Cardiac septum (tissue), 1 donor: ENCODE data around the gene EIF2B4. TPM values are rescaled to one million over a fixed set of nuclear protein-coding genes. Genes with fewer than 3 reads are reported as not detected.

Experiments
- DNase-seq: peaks from one replicate; pipeline ENCODE4 v3.0.0-alpha.2; 2020; ENCODE audit warnings: low spot score
- intact Hi-C: fragments of 100-400 bp; cut with DNase I; formaldehyde crosslinking; loops from one replicate; pipeline ENCODE4 v1.14.0; 2022
- total RNA-seq: library from RNA; stranded (reverse); fragmentation: NEBNext Ultra II Directional; extraction: Animal tissue kit (Norgen Biotek cat#: 25700); gene quantifications from one replicate; pipeline ENCODE4 v1.2.1, GENCODE V29; 2021
- donor health status: DM: no; HTN: no; CAD: no.

The EIF2B4 gene
- total RNA-seq, 1 donor from 2014 or later: 34.9 TPM

DNA sequence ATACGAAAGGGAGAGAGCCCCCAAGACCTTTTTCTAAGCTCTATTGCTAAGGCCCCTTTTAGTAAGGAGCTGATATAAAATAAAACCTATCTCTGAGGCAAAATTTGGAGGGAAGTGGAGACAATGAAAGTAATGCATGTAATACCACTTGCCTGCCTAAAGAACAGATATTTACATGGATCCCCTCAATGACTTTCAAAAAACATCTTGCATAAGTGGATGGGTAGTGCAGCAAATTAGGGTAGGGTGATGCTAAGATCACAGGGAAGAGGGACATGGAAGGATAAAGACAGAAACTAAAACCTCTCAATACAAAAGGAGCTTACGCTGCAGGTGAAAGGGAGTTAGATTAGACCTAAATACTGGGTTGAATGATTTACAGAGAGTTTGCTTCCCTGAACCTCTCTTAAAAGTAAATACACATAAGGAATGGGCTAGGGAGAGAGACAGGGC is 9.3 kb upstream of the EIF2B4 start:
- no peak for DNase-seq
- intact Hi-C loops: no loop called here

DNA sequence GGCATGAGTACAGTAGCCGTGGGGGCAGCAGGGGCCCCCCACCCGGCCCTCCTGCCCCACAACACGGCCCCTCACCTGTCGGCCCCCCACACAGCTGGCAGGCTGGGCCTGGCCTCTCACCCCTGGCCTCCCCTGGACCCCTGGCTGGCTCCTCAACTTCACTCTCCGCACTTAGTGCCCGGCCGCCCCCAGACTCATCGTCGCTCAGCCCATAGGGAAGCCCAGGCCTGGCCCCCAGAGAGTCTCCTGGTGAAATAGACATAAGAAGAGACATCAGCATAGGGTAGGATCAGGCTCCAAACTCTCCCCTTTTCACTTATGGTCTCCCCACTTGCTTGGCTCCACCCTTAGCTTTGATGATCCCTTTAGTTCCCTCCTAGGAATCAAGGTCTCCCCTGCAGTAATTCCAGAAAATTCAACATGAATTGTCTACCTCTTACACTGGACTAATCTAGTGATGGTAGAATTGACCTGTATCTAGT is 8.7 kb upstream of the EIF2B4 start:
- intact Hi-C loops: no loop called here
- DNase-seq: no peak

DNA sequence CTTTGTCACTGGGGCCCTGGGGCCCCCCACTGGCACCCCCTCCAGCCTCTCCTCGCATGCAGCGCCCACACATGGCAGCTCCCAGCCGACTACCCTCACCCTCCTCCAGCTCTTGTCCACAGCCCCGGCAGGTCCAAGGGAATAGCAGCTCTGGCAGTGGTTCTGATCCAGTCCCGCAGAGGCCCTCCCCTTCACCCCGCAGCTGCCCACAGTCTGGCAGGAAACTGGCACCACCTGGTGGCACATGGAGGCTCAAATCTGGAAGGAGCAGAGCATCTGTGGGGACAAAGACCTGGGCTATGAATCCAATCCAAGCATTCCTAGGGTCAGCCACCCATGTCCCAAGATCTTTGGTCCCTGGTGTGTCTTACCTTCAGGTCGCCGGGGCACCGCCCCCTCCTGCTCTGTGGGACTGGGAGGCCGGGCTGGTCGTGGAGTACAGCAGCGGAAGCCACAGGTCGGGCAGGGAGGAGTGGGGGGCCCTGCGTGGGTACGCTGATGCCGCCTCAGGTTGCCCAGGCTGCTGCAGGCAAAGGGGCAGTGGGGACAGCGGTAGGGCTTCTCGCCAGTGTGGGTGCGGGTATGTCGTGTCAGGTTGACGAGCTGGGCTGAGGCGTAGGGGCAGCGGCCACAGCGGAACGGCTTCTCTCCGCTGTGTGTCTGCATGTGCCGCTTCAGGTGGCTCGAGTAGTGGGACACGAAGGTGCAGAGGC is 8.1 kb upstream of the EIF2B4 start:
- intact Hi-C loops: no loop called here
- no peak for DNase-seq

DNA sequence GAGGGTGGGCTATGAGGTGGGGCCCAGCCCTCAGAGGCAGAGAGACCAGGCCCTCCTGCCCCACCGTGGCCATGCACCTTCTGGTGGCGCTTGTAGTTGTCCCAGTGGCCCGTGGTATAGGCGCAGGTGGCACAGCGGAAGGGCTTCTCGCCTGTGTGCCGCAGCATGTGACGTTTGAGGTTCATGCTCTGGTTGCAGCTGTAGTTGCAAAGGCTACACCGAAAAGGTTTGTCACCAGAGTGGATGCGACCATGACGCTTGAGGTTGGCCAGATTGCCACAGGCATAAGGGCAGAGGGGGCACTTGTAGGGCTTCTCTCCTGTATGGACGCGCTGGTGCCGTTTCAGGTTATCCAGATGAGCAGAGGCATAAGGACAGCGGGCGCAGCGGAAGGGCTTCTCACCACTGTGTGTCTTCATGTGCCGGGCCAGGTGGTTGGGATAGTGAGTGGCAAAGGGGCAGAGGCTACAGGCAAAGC is 7.5 kb upstream of the EIF2B4 start:
- intact Hi-C loops: no loop called here
- no peak for DNase-seq

DNA sequence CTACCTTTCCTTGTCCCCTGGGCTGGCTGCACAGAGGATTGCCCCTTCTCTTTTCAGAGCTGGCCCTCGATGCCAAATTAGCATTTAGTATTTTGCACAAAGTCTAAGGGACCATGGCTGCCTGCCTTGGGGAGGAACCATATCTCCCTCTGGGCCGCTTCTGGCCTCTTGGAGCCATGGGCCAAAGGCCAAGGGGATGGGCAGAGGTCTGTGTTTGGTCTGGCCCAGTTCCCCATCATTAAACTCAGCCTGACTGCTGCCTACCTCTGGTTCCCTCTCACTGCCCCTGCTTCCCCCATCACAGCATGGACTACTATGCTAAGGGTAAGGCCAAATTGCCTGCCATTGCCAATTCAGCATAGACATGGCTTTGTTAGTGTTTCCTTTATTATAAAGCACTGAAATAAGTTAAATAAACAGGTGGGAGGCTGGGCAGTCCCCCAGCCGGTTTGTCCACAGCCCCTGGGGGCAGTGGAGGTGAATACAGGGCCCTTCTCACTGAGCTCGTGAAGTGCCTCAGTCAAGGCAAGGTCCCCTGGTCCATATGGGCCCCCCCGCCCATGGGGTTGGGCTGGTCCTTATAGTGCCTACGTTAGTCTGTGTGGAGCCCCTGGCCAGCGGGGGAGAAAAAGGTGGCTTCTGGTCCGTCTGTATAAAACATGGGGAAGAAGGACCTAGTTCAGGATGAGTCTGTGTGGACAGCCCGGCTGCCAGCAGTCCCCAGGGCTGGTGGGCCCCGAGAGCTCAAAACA is 6.9 kb upstream of the EIF2B4 start:
- DNase-seq: no peak
- intact Hi-C loops: no loop called here

DNA sequence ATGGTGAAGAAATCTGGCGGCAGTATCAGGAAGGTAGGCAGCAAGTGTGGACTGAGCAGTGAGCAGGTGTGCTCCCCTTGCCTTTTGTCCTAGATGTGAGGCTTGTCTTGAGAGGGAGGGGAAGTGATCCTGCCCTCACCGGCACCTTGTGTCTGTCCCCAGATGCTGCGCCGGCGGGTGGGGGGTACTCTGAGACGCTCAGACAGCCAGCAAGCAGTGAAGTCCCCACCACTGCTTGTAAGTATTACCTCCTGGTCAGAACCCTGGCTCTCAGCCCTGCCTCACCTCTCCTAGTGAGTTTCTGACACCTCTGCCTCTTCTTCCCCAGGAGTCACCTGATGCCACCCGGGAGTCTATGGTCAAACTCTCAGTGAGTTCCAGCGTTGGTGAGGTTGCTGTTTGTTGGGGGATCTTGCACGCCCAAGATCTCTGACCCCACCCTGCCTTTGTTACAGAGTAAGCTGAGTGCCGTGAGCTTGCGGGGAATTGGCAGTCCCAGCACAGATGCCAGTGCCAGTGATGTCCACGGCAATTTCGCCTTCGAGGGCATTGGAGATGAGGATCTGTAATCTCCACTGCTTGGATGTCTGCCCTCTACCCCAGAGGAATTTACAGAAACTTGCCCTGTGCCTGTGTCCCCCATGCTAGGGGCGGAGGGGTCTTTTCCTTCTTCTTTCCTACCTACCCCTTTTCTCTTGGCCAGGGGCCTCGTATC is 6.2 kb upstream of the EIF2B4 start:
- DNase-seq: no peak
- intact Hi-C loops: no loop called here

DNA sequence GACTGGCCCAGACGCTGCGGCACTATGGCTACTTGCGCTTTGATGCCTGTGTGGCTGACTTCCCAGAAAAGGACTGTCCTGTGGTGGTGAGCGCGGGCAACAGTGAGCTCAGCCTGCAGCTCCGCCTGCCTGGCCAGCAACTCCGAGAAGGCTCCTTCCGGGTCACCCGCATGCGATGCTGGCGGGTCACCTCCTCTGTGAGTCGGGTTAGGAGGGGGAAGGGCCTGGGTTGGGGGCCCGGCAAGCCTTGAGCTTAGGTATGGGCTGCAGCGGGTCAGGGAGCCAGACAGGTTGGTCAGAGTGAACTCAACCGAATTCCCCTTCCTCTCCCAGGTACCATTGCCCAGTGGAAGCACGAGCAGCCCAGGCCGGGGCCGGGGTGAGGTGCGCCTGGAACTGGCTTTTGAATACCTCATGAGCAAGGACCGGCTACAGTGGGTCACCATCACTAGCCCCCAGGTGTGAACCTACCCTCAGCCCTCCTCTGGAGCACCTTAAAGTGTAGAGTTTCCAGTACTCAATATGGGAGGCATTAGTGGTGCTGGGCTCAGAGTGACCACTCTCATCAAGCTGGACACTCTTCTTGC is 5.5 kb upstream of the EIF2B4 start:
- intact Hi-C loops: no loop called here
- DNase-seq: no peak

DNA sequence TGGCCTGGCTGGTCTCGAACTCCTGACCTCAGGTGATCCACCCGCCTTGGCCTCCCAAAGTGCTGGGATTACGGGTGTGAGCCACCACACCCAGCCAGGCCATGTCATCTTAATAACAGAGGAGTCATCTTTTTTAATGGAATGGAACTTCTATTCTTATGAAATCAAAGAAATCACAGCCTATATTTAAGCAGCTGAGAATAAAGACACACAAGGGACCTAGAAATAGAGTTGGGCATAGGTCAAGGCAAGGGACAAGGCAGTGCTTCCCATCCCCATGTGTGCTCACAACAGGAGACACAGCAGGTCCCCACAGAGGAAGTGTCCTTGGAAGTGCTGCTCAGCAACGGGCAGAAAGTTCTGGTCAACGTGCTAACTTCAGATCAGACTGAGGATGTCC is 3.4 kb upstream of the EIF2B4 start:
- intact Hi-C loops: no loop called here
- DNase-seq: no peak

DNA sequence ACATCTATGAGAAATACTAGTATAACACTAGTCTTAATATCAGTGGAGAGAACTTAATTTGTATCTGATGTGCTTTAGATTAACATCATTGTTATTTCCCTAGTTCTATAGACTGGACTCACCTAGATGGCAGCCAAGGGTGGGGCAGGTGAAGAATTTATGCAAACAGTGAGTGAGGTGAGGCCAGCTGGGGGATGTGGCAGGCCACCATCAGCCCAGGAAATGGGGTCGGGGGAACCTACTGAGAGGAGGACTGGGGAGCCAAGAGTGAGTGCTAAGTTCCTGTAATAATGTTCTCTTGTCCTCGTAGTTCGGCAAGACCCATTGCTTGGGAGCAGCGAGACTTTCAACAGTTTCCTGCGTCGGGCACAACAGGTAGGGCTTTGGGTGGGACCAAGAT is 2.8 kb upstream of the EIF2B4 start:
- intact Hi-C loops: no loop called here
- no peak for DNase-seq

DNA sequence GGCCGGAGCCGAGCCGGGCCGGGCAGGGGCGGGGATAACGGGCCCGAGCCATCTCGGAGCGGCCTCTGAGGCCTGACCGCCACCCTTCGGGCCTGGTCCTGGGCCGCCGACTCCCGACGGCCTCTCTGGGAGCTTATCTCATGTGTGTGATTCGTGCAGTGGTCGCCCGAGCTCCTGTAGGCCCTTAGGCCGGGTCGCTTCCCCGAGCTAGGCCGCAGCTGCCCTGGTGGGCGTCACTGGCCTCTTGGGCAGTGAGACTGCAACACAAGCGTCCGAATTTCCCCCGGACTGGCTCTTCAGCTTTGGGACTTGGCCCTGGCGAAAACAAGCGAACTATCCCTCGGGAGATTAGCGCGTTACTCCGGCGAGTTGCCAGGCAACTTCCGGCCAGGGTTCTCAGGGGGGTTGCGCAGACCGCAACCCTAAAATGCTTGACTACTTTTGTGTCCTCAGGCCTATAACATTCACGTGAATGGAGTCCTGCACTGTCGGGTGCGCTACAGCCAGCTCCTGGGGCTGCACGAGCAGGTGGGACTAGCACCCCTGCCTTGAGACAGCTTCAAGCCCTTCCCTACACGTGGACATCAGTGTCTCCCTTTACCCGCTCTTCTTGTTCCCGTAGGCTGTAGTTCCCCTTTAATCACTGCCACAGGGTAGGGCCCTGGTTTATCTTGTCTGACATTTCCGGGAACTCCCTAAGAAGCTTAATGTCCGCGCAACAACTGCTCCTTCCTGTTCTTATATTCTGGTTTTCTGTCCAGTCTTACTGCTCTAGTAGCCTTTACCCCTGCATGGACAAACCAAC is 880 bp upstream of the EIF2B4 start:
- intact Hi-C loops: loop anchor here (1.0 to 2.0 kb wide), 4 partner anchors 15 to 158 kb away; partner anchors contain the start of genes ATRAID, GTF3C2, MPV17 and NRBP1
- peak; percentile 77 for DNase-seq

DNA sequence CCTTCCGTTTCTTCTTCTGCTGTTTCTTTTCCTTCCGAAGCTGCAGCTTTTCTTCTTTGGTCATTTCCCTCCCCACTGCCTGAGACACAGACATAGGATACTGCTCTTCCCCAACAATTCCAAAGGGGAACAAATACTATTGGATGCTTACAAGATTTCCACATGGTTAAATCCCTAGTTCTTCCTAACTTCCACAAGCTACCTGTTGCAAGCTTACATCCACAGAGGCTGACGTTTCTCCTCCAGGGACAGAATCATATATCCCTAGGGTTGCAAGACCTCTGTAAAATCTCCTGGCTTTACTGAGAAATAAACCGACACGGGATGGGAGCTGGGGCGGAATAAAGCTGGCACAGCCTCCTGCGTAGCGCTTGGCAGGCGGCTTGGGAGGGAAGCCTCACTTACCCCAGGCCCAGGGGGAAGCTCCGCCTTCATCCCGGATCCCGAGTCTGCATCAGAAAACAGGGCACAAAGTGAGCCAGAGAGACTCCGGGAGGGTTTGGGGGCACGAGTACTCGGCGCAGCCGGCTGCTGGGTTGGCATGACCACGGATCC is 590 bp downstream of the EIF2B4 start:
- peak; percentile 78 for DNase-seq
- intact Hi-C loops: loop anchor here (1.0 to 2.0 kb wide), 4 partner anchors 13 to 157 kb away; partner anchors contain the start of genes ATRAID, GTF3C2, MPV17 and NRBP1

DNA sequence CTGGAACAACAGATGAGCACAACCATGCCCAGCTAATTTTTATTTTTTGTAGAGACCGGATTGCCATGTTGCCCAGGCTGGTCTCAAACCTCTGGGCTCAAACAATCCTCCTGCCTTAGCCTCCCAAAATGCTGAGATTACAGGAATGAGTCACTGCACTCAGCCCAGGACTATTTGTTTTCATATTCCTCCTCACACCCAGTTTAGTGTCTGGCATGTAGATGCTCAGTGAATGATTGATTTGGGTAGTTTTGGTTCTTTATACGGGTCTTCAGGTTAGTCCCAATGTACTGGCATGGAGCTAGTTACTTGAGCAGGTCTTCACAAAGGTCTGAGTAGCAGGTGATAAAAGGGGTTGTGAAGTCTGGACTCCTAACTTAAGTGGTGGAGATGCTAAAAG is 6.2 kb downstream of the EIF2B4 start:
- no peak for DNase-seq
- intact Hi-C loops: no loop called here

DNA sequence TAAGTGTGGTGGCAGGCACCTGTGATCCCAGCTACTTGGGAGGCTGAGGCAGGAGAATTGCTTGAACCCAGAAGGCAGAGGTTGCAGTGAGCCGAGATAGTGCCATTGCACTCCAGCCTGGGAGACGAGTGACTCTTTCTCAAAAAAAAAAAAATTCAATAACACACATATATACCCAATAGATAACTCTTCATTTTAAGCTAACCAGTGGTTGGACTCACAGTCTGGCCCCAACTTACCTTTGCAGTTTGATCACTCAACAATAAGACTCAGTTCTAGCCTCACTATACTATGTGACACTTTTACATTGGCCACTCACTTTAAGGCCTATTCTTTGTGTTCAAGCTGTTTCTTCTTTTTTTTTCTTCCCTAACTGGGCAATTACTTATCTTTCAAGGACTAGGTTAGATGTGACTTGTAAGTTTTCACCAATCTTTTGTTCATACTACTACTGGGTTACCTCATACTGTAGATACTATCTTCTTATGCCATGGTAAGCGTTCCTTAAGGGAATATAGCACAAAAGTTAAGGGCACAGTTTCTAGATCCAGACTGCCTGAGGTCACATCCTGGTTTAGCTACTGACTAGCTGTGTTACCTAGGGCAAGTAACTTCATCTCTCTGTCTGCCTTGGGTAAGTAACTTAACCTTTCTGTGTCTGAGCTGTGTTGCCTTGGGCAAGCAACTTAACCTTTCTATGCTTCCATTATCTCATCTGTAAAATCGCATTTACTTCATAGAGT is 7.3 kb downstream of the EIF2B4 start:
- DNase-seq: no peak
- intact Hi-C loops: no loop called here

DNA sequence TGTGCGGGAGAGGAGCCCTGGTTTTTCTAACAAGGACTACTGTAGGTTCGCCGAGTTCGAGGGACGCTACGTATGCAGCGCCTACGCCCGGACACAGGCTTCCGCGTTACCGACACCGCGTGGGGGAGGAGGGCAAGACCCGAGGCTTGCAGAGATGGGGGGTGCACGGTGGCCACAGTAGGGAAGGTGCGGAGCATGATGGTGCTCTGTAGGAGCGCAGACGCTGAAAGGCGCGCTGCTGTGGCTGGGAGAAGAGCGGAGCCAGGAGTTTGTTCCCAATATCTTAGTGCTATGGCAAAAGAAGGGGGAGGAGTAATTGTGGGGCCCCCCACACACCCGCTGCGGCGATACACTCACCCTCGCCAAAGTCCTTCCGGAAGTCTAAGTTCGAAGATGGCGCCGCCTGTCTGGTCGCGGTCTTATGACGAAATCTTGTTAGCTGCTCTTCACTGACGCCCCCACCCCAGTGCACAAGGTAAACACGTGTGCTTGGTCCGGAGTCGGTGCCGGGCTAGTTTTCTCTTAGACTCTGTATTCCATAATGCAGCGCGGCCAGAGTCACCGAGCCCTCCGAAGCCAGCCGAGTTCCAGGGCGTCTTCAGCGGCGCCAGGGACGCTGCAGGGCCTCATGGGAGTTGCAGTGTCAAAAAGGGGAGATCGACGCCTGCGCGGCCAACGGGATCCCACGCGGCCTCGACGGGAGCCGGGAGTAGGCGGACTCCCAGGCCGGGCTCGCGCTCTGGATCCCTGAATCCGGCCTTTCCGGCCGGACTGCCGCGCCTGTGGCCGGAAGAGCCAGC is 13.6 kb downstream of the EIF2B4 start, which contains the start of gene GTF3C2:
Gene GTF3C2, minus strand, starts transcription at position 383 of the 800 bp plus-strand sequence. CDS start 13,210 bp downstream, outside the sequence.
- DNase-seq: peak; percentile 96
- intact Hi-C loops: loop anchor here (1.0 to 2.0 kb wide), 2 partner anchors 14 to 34 kb away; partner anchors contain the start of genes EIF2B4, MPV17 and SNX17

DNA sequence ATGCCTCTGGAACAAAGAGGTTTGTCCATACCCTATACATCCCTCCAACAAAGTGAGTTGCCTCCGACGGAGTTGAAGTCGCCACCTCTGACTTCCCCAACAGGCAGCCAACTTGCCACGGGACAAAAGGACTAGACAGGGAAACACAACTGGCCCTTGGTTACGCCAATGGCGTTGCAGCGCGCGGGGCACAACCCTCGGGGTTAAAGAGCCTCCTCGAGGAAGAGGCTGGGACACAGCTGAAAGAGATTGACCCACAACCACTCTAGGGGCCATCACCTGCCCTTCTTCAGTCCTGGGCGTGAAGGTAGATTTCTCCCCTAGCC is 14.1 kb downstream of the EIF2B4 start:
- intact Hi-C loops: loop anchor here (1.0 to 2.0 kb wide), 2 partner anchors 14 to 33 kb away; partner anchors contain the start of genes EIF2B4, MPV17 and SNX17
- no peak for DNase-seq

DNA sequence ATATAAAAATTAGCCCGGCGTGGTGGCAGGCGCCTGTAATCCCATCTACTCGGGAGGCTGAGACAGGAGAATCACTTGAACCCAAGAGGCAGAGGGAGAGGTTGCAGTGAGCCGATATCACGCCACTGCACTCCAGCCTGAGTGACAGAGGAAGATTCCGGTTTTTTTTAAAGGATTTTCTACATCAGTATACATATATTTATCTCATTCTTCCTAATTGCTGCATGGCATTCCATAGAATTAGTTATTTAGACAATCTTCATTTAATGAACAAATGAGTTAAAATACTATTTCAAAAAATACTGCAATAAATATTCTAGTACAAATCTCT is 15.6 kb downstream of the EIF2B4 start:
- intact Hi-C loops: no loop called here
- DNase-seq: no peak
